K562 (cell line): ENCODE results near the gene LLGL2. TPM values are rescaled to one million over a fixed set of nuclear protein-coding genes. Genes with fewer than 3 reads are reported as not detected.

ENCODE experiments used
- ATAC-seq: fragments of 200-7000 bp; cut with Tn5 transposase; 3 replicates; pipeline ENCODE4 v1.9.1; 2020; ENCODE audit warnings: moderate library complexity
- BruUV-seq: library from RNA; stranded (reverse); fragments of 400-500 nt; replicated peaks from 2 replicates; lab custom pipeline; 2021; lab: Mats Ljungman, UMichigan
- CTCF ChIA-PET: fragments of 300-600 bp; formaldehyde crosslinking; extraction: SDS; loops from one replicate; lab custom pipeline; 2021; ENCODE audit warnings: low intra/inter-chr PET ratio; lab: Yijun Ruan, JAX
- POLR2A ChIA-PET: fragments of 300-600, 350-650 bp; sonication (Branson Sonifier 250); formaldehyde crosslinking; extraction: SDS; loops from one replicate; lab custom pipeline; 2021; ENCODE audit warnings: antibody characterized with exemption, inconsistent platforms; lab: Yijun Ruan, JAX
- DNase-seq, 4 experiments: peaks; one replicate each; pipeline versions ENCODE4 v3.0.0 to v3.0.0-alpha.2; 2011 to 2018; ENCODE audit warnings: low spot score in 3 of 4, mixed read lengths in 3 of 4; ENCODE audit errors: extremely low read depth in 1 of 4
- FAIRE-seq: peaks from 2 replicates; lab custom pipeline; 2011; peaks lifted over from hg19 to GRCh38; lab: Jason Lieb, UNC
- H2AFZ ChIP-seq: 2 replicates; pipeline ENCODE4 v1.6.0; 2011; ENCODE audit warnings: low read depth, low read length, control low read depth, inconsistent platforms
- H3K27ac ChIP-seq: fragments of 200-600 bp; 3 replicates; pipeline ENCODE4 v1.8.0; 2011; ENCODE audit warnings: low read depth, mild to moderate bottlenecking, control low read depth, inconsistent platforms, low read length, moderate library complexity, mixed read lengths; ENCODE audit errors: extremely low read depth
- H3K27me3 ChIP-seq, 2 experiments: fragments of 300-600 bp in 1 of 2; 2 replicates in 1 of 2; 3 replicates in 1 of 2; pipeline versions ENCODE4 v1.6.0 to v1.8.0; 2011; ENCODE audit warnings: inconsistent platforms in 2 of 2, low read length in 2 of 2, mild to moderate bottlenecking in 1 of 2, mixed read lengths in 1 of 2, moderate library complexity in 1 of 2; ENCODE audit not compliant: control insufficient read depth in 2 of 2, insufficient read depth in 2 of 2
- H3K36me3 ChIP-seq: fragments of 300-600 bp; 3 replicates; pipeline ENCODE4 v1.8.0; 2011; ENCODE audit warnings: mild to moderate bottlenecking, low read length, inconsistent platforms; ENCODE audit not compliant: control insufficient read depth, insufficient read depth
- H3K4me1 ChIP-seq, 2 experiments: fragments of 200-600 bp in 1 of 2; replicated peaks in 1 of 2; 2 replicates in 1 of 2; 3 replicates in 1 of 2; pipeline versions ENCODE4 v1.5.1 to v1.8.0; 2011; ENCODE audit warnings: inconsistent platforms in 2 of 2, low read length in 2 of 2, mild to moderate bottlenecking in 1 of 2, mixed read lengths in 1 of 2, moderate library complexity in 1 of 2; ENCODE audit not compliant: control insufficient read depth in 2 of 2, insufficient read depth in 2 of 2
- H3K4me2 ChIP-seq: 2 replicates; pipeline ENCODE4 v1.6.1; 2011; ENCODE audit warnings: low read length, control low read depth, inconsistent platforms, mixed read lengths; ENCODE audit not compliant: insufficient read depth
- H3K4me3 ChIP-seq: fragments of 200-600 bp; sonication (generic), shearing (Covaris generic); 2 replicates; pipeline ENCODE4 v1.5.1; 2016; ENCODE audit warnings: control low read depth, inconsistent platforms
- H3K79me2 ChIP-seq: fragments of 200-600 bp; 3 replicates; pipeline ENCODE4 v1.8.0; 2011; ENCODE audit warnings: low read length, inconsistent platforms; ENCODE audit not compliant: control insufficient read depth, insufficient read depth
- H3K9ac ChIP-seq, 2 experiments: 2 replicates each; pipeline versions ENCODE4 v1.6.0 to v1.6.1; 2011; ENCODE audit warnings: low read depth in 2 of 2, low read length in 2 of 2, control low read depth in 1 of 2, inconsistent platforms in 1 of 2, mild to moderate bottlenecking in 1 of 2, mixed read lengths in 1 of 2; ENCODE audit not compliant: insufficient read depth in 1 of 2
- H3K9me1 ChIP-seq: one replicate; pipeline ENCODE4 v1.6.0; 2011; ENCODE audit warnings: inconsistent platforms, mild to moderate bottlenecking, low read length, moderate library complexity; ENCODE audit not compliant: control insufficient read depth, insufficient read depth
- H3K9me3 ChIP-seq: replicated peaks from 2 replicates; pipeline ENCODE4 v1.5.1; 2011; ENCODE audit warnings: low read depth, low read length, inconsistent platforms; ENCODE audit not compliant: control insufficient read depth, insufficient read depth
- H4K20me1 ChIP-seq: replicated peaks from 2 replicates; pipeline ENCODE4 v1.6.1; 2011; ENCODE audit warnings: low read length, inconsistent platforms, mixed read lengths; ENCODE audit not compliant: control insufficient read depth, insufficient read depth
- CAMTA2 ChIP-seq: fragments of 250-450 bp; sonication (Bioruptor Pico); conservative IDR thresholded peaks from 2 replicates; pipeline ENCODE4 v1.5.1; 2022
- POLR2G ChIP-seq: fragments of 200-400 bp; formaldehyde crosslinking; IDR thresholded peaks from 2 replicates; pipeline ENCODE4 v1.6.1; 2017; ENCODE audit warnings: low read depth, mild to moderate bottlenecking, antibody characterized with exemption, low read length, moderate library complexity
- ZBTB33 ChIP-seq: sonication (generic); formaldehyde crosslinking; IDR thresholded peaks from 2 replicates; pipeline ENCODE4 v1.8.1; 2023; ENCODE audit warnings: mild to moderate bottlenecking, missing genetic modification reagents
- ZKSCAN8 ChIP-seq: fragments of 200-800 bp; sonication (Bioruptor generic); IDR thresholded peaks from 2 replicates; pipeline ENCODE4 v1.6.1; 2016; ENCODE audit warnings: missing genetic modification characterization, missing compliant biosample characterization
- ZNF696 ChIP-seq: fragments of 250-450 bp; sonication (Bioruptor Pico); conservative IDR thresholded peaks from 2 replicates; pipeline ENCODE4 v1.4.0; 2020; ENCODE audit warnings: mild to moderate bottlenecking, moderate library complexity
- WGBS: fragments of 100-300 bp; shearing (Covaris generic); methylation state at CpG from one replicate; pipeline ENCODE4 v1.1.6; 2016; ENCODE audit warnings: low coverage, mixed read lengths; ENCODE audit not compliant: insufficient coverage; ENCODE audit errors: missing lambda C conversion rate; 5-methylcytosine and 5-hydroxymethylcytosine counted together
- in situ Hi-C: fragments of 300-500 bp; cut with MboI; formaldehyde crosslinking; loops from 4 replicates; pipeline ENCODE4 v1.15.0; 2018; ENCODE audit warnings: inconsistent platforms, mixed read lengths
- intact Hi-C: fragments of 100-400 bp; cut with micrococcal nuclease; formaldehyde crosslinking; loops from 2 replicates; pipeline ENCODE4 v1.14.2; 2022
- polyA plus RNA-seq, 8 experiments: library from polyadenylated mRNA; depleted of rRNA in 4 of 8; stranded (reverse) in 5 of 8; unstranded in 3 of 8; fragments of >200 nt; fragmentation: Nextera tagmentation in 2 of 8; fragmentation: Illumina TruSeq in 1 of 8; extraction: Ambion mirVana in 2 of 8; extraction: Trizol in 1 of 8; gene quantifications; 2 replicates each; pipeline versions ENCODE4 v1.2.1 to v1.2.3, GENCODE V29; 2011 to 2014; ENCODE audit warnings: inconsistent platforms in 1 of 8, missing spikeins in 1 of 8
- total RNA-seq, 7 experiments: library from RNA; depleted of rRNA in 6 of 7; stranded (reverse); fragments of >200 nt in 6 of 7; fragmentation: Illumina TruSeq in 2 of 7; extraction: Trizol in 2 of 7; gene quantifications; 2 replicates each; pipeline versions ENCODE4 v1.2.1 to v1.2.3, GENCODE V29; 2011 to 2021; ENCODE audit warnings: low replicate concordance in 1 of 7

Gene LLGL2
- total and polyA plus RNA-seq, 9 of the 15 experiments (the other 6 are each of a cell fraction or from before 2014, with no cell fraction given) = 0.32 to 24.4 (median 10.2) TPM

DNA sequence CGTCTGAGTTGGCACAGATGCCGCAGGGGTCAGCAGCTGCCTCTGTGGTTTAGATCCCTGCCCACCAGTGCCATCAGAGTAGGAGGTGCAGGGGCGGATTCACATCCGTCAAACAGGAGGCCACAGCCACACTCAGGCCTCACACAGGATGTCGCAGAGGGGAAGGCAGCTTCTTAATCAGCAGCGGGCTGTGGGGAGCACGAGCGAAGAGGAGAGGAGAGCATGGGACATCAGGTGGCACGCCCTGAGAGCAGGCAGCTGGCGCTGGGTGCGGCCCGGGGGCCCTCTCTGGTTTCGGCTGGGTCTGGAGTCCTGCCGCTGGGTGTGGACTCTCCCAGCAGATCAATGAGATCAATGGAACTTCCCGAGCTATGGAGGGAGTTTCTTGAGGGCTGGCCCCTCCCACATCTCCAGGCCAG, 9.6 kb downstream of the LLGL2 start:
- TF ChIP-seq ZNF696 (no peak), ZKSCAN8 (CRISPR knock-in tag) (no peak), POLR2G (0 out of 2 replicates have a peak, but pooled peaks have one; percentile 22)
- CTCF ChIA-PET = no interaction called here
- H3K9me3 ChIP-seq = no peaks in the 10 kb centered on the region
- BruUV-seq = no TSS peak
- H3K9me1 ChIP-seq = no peaks in the 10 kb centered on the region
- in situ Hi-C loops = no loop called here
- no peaks in the 10 kb centered on the region for H3K36me3 ChIP-seq
- no peaks in the 10 kb centered on the region for H3K27me3 ChIP-seq
- H3K9ac ChIP-seq = no peak overlapping the region
- DNase-seq (no peak), FAIRE-seq (no peak), ATAC-seq (no peak)
- no peak overlapping the region for H3K4me3 ChIP-seq
- intact Hi-C loops = no loop called here
- H3K79me2 ChIP-seq = no peaks in the 10 kb centered on the region
- no peak overlapping the region for H3K27ac ChIP-seq
- POLR2A ChIA-PET = interaction anchor here (0.6 to 1.6 kb wide), 4 partner anchors 8 to 58 kb away, joined by 3 to 6 read pairs (median 4); no protein-coding TSS in a partner anchor
- H4K20me1 ChIP-seq = 0 out of 2 replicates have a peak, but pooled peaks cover 3% of the 10 kb centered on the region
- no peak overlapping the region for H3K4me2 ChIP-seq
- peaks cover 0 to 10% of the 10 kb centered on the region in 2 experiments; a peak in 2 of 5 replicates for H3K4me1 ChIP-seq
- WGBS = 58% methylated on average over 15 of the region's 15 CpGs
- H2AFZ ChIP-seq = no peak overlapping the region

DNA sequence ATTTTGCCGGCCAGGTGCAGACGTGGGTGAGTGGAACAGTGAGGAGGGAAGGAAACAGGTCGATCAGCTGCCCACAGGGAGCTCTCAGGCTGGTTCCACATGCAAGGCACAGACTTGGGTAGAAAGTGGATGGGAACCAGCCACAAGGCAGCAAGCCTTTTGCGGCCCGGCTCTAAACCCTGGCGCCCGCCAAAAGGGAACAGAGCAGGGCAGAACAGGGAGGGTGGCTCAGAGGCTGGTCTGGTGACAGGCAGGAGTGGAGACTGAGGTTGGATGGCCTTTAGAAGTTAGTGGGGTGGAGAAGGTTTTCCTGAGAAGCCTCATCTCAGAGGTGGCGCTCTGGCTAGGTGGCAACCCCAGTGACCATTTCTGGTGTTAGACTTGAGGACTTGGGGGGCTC, 10.4 kb downstream of the LLGL2 start:
- FAIRE-seq = no peak
- Histone ChIP-seq H3K4me1 (peaks cover under 1 to 17% of the 10 kb centered on the region in 2 experiments; a peak in 2 of 5 replicates), H3K4me2 (no peak overlapping the region), H4K20me1 (0 out of 2 replicates have a peak, but pooled peaks cover 3% of the 10 kb centered on the region), H3K27ac (no peak overlapping the region), H2AFZ (no peak overlapping the region), H3K4me3 (no peak overlapping the region), H3K79me2 (no peaks in the 10 kb centered on the region), H3K36me3 (no peaks in the 10 kb centered on the region), H3K9ac (peak overlapping the region in 1 of 2 experiments; percentile 28; a peak in 1 of 4 replicates), H3K27me3 (no peaks in the 10 kb centered on the region), H3K9me1 (no peaks in the 10 kb centered on the region), H3K9me3 (no peaks in the 10 kb centered on the region)
- CTCF ChIA-PET = no interaction called here
- POLR2A ChIA-PET = interaction anchor here (0.5 to 1.6 kb wide), 4 partner anchors 9 to 152 kb away, joined by 3 to 6 read pairs (median 3); no protein-coding TSS in a partner anchor
- ATAC-seq = no peak
- 74% methylated on average over 8 of the region's 8 CpGs for WGBS
- TF ChIP-seq CAMTA2 (no peak), ZBTB33 (peak; percentile 74; the same call in 1 of the 2 replicates)
- DNase-seq = no peak
- BruUV-seq = no TSS peak
- intact Hi-C loops = no loop called here
- in situ Hi-C loops = no loop called here
